ENCODE data around the gene GAGE10. TPM values are rescaled to one million over a fixed set of nuclear protein-coding genes. Genes with fewer than 3 reads are reported as not detected.

Gene GAGE10
- total and polyA plus RNA-seq, 4 donors: not detected

- Histone ChIP-seq H3K27ac (ENCODE audit: low read depth in 1 of 2, low read length in 1 of 2) (no peak overlapping the region), H3K9me3 (ENCODE audit: control insufficient read depth in 4 of 4, insufficient read depth in 3 of 4, low read length in 3 of 4) (peaks cover 0 to 3% (median 0%) of the 10 kb centered on the region in 4 donors), H3K36me3 (ENCODE audit: control insufficient read depth in 4 of 4, insufficient read depth in 4 of 4, low read length in 4 of 4) (no peaks in the 10 kb centered on the region), H3K4me3 (no peak overlapping the region), H3K4me1 (ENCODE audit: control insufficient read depth in 5 of 5, insufficient read depth in 5 of 5, low read length in 5 of 5) (no peaks in the 10 kb centered on the region), H3K9ac (ENCODE audit: insufficient read depth in 1 of 2, low read length in 2 of 2) (no peak overlapping the region), H3K27me3 (ENCODE audit: control insufficient read depth in 3 of 3, insufficient read depth in 3 of 3, low read length in 2 of 3) (no peaks in the 10 kb centered on the region)
- TF ChIP-seq CTCF (IDR thresholded peaks at IDR 0.05; ENCODE audit: control extremely low read depth, extremely low read depth): no peak
- no peak for ATAC-seq (ENCODE audit: insufficient read depth, low FRiP score)
- DNase-seq: no peak
- 77 to 86% methylated on average over 13 to 14 of the region's 14 CpGs for WGBS, 2 donors
Measured at GRCh38 chrX:49257074-49257790, 46.2 kb upstream of the GAGE10 start.

DNA sequence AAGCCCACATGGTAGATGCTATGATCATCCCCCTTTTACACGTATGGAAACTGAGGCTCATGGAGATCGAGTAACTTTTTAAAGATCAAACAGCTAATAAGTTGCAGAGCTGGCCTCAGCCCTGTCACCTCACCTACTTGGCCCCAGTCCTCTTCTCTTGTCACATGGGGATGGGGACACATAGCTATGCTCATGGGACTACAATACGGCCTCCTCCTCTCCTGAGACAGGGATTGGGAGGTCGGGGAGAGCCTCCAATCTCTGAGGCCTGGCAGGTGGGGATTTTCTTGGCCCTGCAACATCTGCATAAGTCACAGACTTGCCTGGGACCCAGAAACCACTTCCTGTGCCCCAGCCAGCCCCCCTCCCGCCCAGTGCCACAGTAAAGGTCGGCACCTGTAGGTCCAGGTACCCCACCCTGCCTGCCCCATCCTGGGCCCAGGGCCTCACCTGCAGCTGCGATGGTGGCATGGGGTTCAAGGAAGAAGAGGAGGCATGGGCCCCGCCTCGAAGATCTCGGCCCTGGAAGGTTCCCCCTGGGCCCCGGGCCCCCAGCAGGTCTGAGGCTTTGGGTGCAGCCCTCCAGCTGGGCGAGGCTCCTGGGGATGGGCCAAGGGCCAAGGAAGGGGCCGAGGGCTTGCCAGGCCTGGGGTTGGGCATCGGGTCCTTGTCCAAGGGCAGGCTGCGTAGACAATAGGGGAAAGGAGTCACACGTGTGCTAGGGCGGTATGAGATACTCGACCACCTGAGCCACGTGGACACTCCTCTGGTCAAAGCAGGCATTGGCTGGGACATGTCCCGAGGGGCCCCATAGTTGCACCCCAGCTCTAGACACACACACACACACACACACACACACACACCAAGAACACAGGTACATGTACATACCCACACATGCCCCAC is 45.3 kb upstream of the GAGE10 start:
- DNase-seq: no peak
- 69 to 76% methylated on average over 15 to 20 of the region's 20 CpGs for WGBS, 2 donors

GRCh38 chrX:49258749-49259124 is 44.7 kb upstream of the GAGE10 start:
- H3K9me3 ChIP-seq (ENCODE audit: control insufficient read depth in 4 of 4, insufficient read depth in 3 of 4, low read length in 3 of 4): peaks cover 0 to 3% (median 0%) of the 10 kb centered on the region in 4 donors
- ATAC-seq (ENCODE audit: insufficient read depth, low FRiP score): no peak
- H3K4me1 ChIP-seq (ENCODE audit: control insufficient read depth in 5 of 5, insufficient read depth in 5 of 5, low read length in 5 of 5): no peaks in the 10 kb centered on the region
- H3K27me3 ChIP-seq (ENCODE audit: control insufficient read depth in 3 of 3, insufficient read depth in 3 of 3, low read length in 2 of 3): no peaks in the 10 kb centered on the region
- TF ChIP-seq CTCF (IDR thresholded peaks at IDR 0.05; ENCODE audit: control extremely low read depth, extremely low read depth): no peak
- 76 to 88% methylated on average over 5 of the region's 5 CpGs for WGBS, 2 donors
- H3K4me3 ChIP-seq: no peak overlapping the region
- no peaks in the 10 kb centered on the region for H3K36me3 ChIP-seq (ENCODE audit: control insufficient read depth in 4 of 4, insufficient read depth in 4 of 4, low read length in 4 of 4)
- no peak overlapping the region for H3K9ac ChIP-seq (ENCODE audit: insufficient read depth in 1 of 2, low read length in 2 of 2)
- no peak overlapping the region for H3K27ac ChIP-seq (ENCODE audit: low read depth in 1 of 2, low read length in 1 of 2)
- no peak for DNase-seq

More for the DNA sequence above, 45.3 kb upstream of the GAGE10 start:
- no peak for TF ChIP-seq CTCF (IDR thresholded peaks at IDR 0.05; ENCODE audit: control extremely low read depth, extremely low read depth)
- Histone ChIP-seq H3K27me3 (ENCODE audit: control insufficient read depth in 3 of 3, insufficient read depth in 3 of 3, low read length in 2 of 3) (no peaks in the 10 kb centered on the region), H3K9me3 (ENCODE audit: control insufficient read depth in 4 of 4, insufficient read depth in 3 of 4, low read length in 3 of 4) (peaks cover 0 to 3% (median 0%) of the 10 kb centered on the region in 4 donors), H3K4me1 (ENCODE audit: control insufficient read depth in 5 of 5, insufficient read depth in 5 of 5, low read length in 5 of 5) (no peaks in the 10 kb centered on the region), H3K36me3 (ENCODE audit: control insufficient read depth in 4 of 4, insufficient read depth in 4 of 4, low read length in 4 of 4) (no peaks in the 10 kb centered on the region), H3K4me3 (no peak overlapping the region), H3K27ac (ENCODE audit: low read depth in 1 of 2, low read length in 1 of 2) (no peak overlapping the region), H3K9ac (ENCODE audit: insufficient read depth in 1 of 2, low read length in 2 of 2) (no peak overlapping the region)
- ATAC-seq (ENCODE audit: insufficient read depth, low FRiP score): no peak

Measured in lung (tissue), 12 donors.